ENCODE measurements around the gene LINGO1.
A peak's percentile ranks its signal among the peaks of the same experiment; 100 is the strongest.

The LINGO1 gene

DNA sequence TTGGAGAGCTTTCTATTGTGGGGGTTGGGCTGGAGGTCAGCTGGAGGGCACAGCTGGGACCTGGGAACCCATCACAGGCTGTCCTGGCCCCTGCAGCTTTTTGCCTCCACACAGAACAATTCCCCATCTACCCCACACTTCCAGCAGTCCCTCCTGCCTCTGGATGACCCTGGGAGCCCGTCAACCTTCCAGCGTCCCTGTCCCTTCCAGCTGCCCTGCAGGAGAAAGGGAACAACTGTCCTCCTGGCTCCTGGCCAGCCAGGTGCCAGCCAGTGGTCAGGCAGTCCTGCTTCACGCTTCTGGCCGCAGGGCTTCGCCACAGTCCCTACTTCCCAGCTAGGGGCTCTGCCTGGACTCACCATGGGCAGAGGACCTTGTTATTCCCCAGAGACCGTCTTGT lies 27.2 kb downstream of the LINGO1 start:
- no peak overlapping the region for H3K9ac ChIP-seq (ENCODE audit: low read depth, low read length, poor library complexity)
- H2BK120ac ChIP-seq (ENCODE audit: low read depth, low read length) = no peak overlapping the region
- no peak overlapping the region for H3K14ac ChIP-seq (ENCODE audit: low read length)
- H3K27ac ChIP-seq (replicated peaks; ENCODE audit: low read length) = no peak overlapping the region
- H3K9me3 ChIP-seq (replicated peaks in 1 of 2; ENCODE audit: control insufficient read depth in 2 of 2, insufficient read depth in 1 of 2, low read depth in 1 of 2, low read length in 2 of 2) = no peaks in the 10 kb centered on the region
- peak overlapping the region; percentile 83 for H3K18ac ChIP-seq (ENCODE audit: low read length)
- no peaks in the 10 kb centered on the region for H3K79me1 ChIP-seq (ENCODE audit: low read depth, low read length)
- H3K27me3 ChIP-seq (ENCODE audit: control insufficient read depth in 3 of 3, insufficient read depth in 3 of 3, low read depth in 1 of 3, low read length in 3 of 3) = no peaks in the 10 kb centered on the region
- no peak for DNase-seq (ENCODE audit: low spot score)
- H4K91ac ChIP-seq (ENCODE audit: low read depth, low read length, poor library complexity) = peak overlapping the region; percentile 74
- H2BK12ac ChIP-seq (ENCODE audit: low read length) = peak overlapping the region; percentile 80
- peak overlapping the region; percentile 36 for H2AK5ac ChIP-seq (ENCODE audit: low read depth, low read length)
- no peak overlapping the region for H3K4me2 ChIP-seq (ENCODE audit: insufficient read depth, low read length, poor library complexity, severe bottlenecking)
- no peak overlapping the region for H3K23ac ChIP-seq (ENCODE audit: low read depth, low read length, poor library complexity)
- no peak overlapping the region for H2BK5ac ChIP-seq (ENCODE audit: low read length)
- H2AFZ ChIP-seq (ENCODE audit: low read length) = peak overlapping the region; percentile 26
- WGBS, 2 donors (ENCODE audit: extremely low coverage in 2 of 2, insufficient read length in 2 of 2, insufficient replicate concordance in 1 of 2) = no CpG with 5 or more reads among the region's 6 CpGs
- no peak overlapping the region for H3K4ac ChIP-seq (ENCODE audit: low read length)
- H3K4me1 ChIP-seq (ENCODE audit: control insufficient read depth in 2 of 2, insufficient read depth in 1 of 2, low read depth in 1 of 2, low read length in 2 of 2) = peaks cover 52 to 60% of the 10 kb centered on the region in 2 donors
- no peaks in the 10 kb centered on the region for H3K36me3 ChIP-seq (replicated peaks in 1 of 2; ENCODE audit: control insufficient read depth in 2 of 2, insufficient read depth in 2 of 2, low read length in 2 of 2)
- no peak overlapping the region for H3K4me3 ChIP-seq (ENCODE audit: low read length in 2 of 2)
- peak overlapping the region; percentile 94 for H2BK15ac ChIP-seq (ENCODE audit: low read length)
- no peak overlapping the region for H4K8ac ChIP-seq (ENCODE audit: low read depth, low read length)

- Histone ChIP-seq H2AK5ac (ENCODE audit: low read depth, low read length) (peak overlapping the region; percentile 36), H2BK12ac (ENCODE audit: low read length) (peak overlapping the region; percentile 97), H3K4me1 (ENCODE audit: control insufficient read depth in 2 of 2, insufficient read depth in 1 of 2, low read depth in 1 of 2, low read length in 2 of 2) (peaks cover 48 to 55% of the 10 kb centered on the region in 2 donors), H3K23ac (ENCODE audit: low read depth, low read length, poor library complexity) (peak overlapping the region; percentile 40), H3K4me2 (ENCODE audit: insufficient read depth, low read length, poor library complexity, severe bottlenecking) (peak overlapping the region; percentile 52), H3K27ac (replicated peaks; ENCODE audit: low read length) (peak overlapping the region; percentile 6), H2AFZ (ENCODE audit: low read length) (peak overlapping the region; percentile 55), H3K36me3 (replicated peaks in 1 of 2; ENCODE audit: control insufficient read depth in 2 of 2, insufficient read depth in 2 of 2, low read length in 2 of 2) (no peaks in the 10 kb centered on the region), H4K91ac (ENCODE audit: low read depth, low read length, poor library complexity) (peak overlapping the region; percentile 65), H2BK5ac (ENCODE audit: low read length) (no peak overlapping the region), H3K9me3 (replicated peaks in 1 of 2; ENCODE audit: control insufficient read depth in 2 of 2, insufficient read depth in 1 of 2, low read depth in 1 of 2, low read length in 2 of 2) (no peaks in the 10 kb centered on the region), H2BK15ac (ENCODE audit: low read length) (peak overlapping the region; percentile 94), H2BK120ac (ENCODE audit: low read depth, low read length) (peak overlapping the region; percentile 37), H3K9ac (ENCODE audit: low read depth, low read length, poor library complexity) (peak overlapping the region; percentile 80), H3K4ac (ENCODE audit: low read length) (peak overlapping the region; percentile 44), H3K79me1 (ENCODE audit: low read depth, low read length) (no peaks in the 10 kb centered on the region), H3K27me3 (ENCODE audit: control insufficient read depth in 3 of 3, insufficient read depth in 3 of 3, low read depth in 1 of 3, low read length in 3 of 3) (no peaks in the 10 kb centered on the region), H3K18ac (ENCODE audit: low read length) (peak overlapping the region; percentile 88), H3K4me3 (ENCODE audit: low read length in 2 of 2) (peak overlapping the region in 1 of 2 donors; percentile 30), H3K14ac (ENCODE audit: low read length) (peak overlapping the region; percentile 77), H4K8ac (ENCODE audit: low read depth, low read length) (no peak overlapping the region)
- WGBS, 2 donors (ENCODE audit: extremely low coverage in 2 of 2, insufficient read length in 2 of 2, insufficient replicate concordance in 1 of 2) = no CpG with 5 or more reads among the region's 2 CpGs
- DNase-seq (ENCODE audit: low spot score) = no peak
These were observed 27.7 kb downstream of the LINGO1 start for GRCh38 chr15:77604973-77605372.

DNA sequence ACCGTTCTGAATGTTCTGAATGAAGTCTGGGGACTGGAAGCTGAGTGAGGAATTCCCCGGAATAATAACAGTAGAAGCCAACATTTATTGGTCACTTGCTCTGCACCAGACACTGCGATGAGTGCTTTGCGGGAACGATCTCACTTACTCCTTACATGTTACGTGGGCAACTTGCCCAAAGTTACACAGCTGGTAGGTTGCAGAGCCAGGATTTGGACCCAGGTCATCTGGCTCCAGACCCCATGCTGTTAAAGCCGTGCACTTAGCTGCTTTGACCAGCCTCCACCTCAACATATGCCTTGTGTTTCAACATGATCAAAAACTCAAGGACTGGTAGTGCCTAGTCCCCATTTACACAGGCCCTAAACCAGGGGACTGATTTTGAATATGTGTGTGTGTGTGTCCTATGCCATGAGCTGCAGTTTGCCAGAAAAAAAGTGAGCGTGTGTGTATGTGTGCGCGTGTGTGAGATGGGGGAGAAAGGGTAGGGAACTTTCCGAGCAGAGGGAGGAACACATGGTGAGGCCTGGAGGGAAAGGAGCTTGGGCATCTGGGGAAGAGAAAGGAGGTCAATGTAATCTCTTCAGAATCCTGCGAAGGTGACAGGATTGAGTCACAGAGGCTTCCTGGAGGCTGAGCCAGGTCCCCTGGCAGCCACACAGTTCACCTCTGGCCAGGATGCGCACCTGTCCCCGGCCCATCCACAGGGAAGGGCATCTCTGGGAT lies 28.9 kb downstream of the LINGO1 start:
- peak overlapping the region; percentile 53 for H4K91ac ChIP-seq (ENCODE audit: low read depth, low read length, poor library complexity)
- H2AFZ ChIP-seq (ENCODE audit: low read length) = peak overlapping the region; percentile 66
- peak overlapping the region; percentile 50 for H3K27ac ChIP-seq (replicated peaks; ENCODE audit: low read length)

GRCh38 chr15:77602800-77603199 lies 29.9 kb downstream of the LINGO1 start:
- Histone ChIP-seq H3K23ac (ENCODE audit: low read depth, low read length, poor library complexity) (no peak overlapping the region), H2BK12ac (ENCODE audit: low read length) (no peak overlapping the region), H3K79me1 (ENCODE audit: low read depth, low read length) (no peaks in the 10 kb centered on the region), H3K27me3 (ENCODE audit: control insufficient read depth in 3 of 3, insufficient read depth in 3 of 3, low read depth in 1 of 3, low read length in 3 of 3) (no peaks in the 10 kb centered on the region), H3K18ac (ENCODE audit: low read length) (no peak overlapping the region), H3K4ac (ENCODE audit: low read length) (no peak overlapping the region), H4K91ac (ENCODE audit: low read depth, low read length, poor library complexity) (no peak overlapping the region), H3K4me1 (ENCODE audit: control insufficient read depth in 2 of 2, insufficient read depth in 1 of 2, low read depth in 1 of 2, low read length in 2 of 2) (peaks cover 45% of the 10 kb centered on the region in 2 donors), H2AK5ac (ENCODE audit: low read depth, low read length) (no peak overlapping the region), H4K8ac (ENCODE audit: low read depth, low read length) (no peak overlapping the region), H2BK120ac (ENCODE audit: low read depth, low read length) (no peak overlapping the region), H2AFZ (ENCODE audit: low read length) (no peak overlapping the region), H3K36me3 (replicated peaks in 1 of 2; ENCODE audit: control insufficient read depth in 2 of 2, insufficient read depth in 2 of 2, low read length in 2 of 2) (no peaks in the 10 kb centered on the region), H3K14ac (ENCODE audit: low read length) (no peak overlapping the region), H3K27ac (replicated peaks; ENCODE audit: low read length) (no peak overlapping the region), H3K4me3 (ENCODE audit: low read length in 2 of 2) (no peak overlapping the region), H3K4me2 (ENCODE audit: insufficient read depth, low read length, poor library complexity, severe bottlenecking) (no peak overlapping the region), H3K9ac (ENCODE audit: low read depth, low read length, poor library complexity) (no peak overlapping the region), H3K9me3 (replicated peaks in 1 of 2; ENCODE audit: control insufficient read depth in 2 of 2, insufficient read depth in 1 of 2, low read depth in 1 of 2, low read length in 2 of 2) (no peaks in the 10 kb centered on the region), H2BK15ac (ENCODE audit: low read length) (no peak overlapping the region), H2BK5ac (ENCODE audit: low read length) (no peak overlapping the region)
- no peak for DNase-seq (ENCODE audit: low spot score)
- no CpG with 5 or more reads among the region's 1 CpG for WGBS, 2 donors (ENCODE audit: extremely low coverage in 2 of 2, insufficient read length in 2 of 2, insufficient replicate concordance in 1 of 2)

More for the DNA sequence above, 28.9 kb downstream of the LINGO1 start:
- Histone ChIP-seq H3K36me3 (replicated peaks in 1 of 2; ENCODE audit: control insufficient read depth in 2 of 2, insufficient read depth in 2 of 2, low read length in 2 of 2) (no peaks in the 10 kb centered on the region), H3K9me3 (replicated peaks in 1 of 2; ENCODE audit: control insufficient read depth in 2 of 2, insufficient read depth in 1 of 2, low read depth in 1 of 2, low read length in 2 of 2) (no peaks in the 10 kb centered on the region), H3K23ac (ENCODE audit: low read depth, low read length, poor library complexity) (no peak overlapping the region), H3K9ac (ENCODE audit: low read depth, low read length, poor library complexity) (no peak overlapping the region), H2BK5ac (ENCODE audit: low read length) (no peak overlapping the region), H3K27me3 (ENCODE audit: control insufficient read depth in 3 of 3, insufficient read depth in 3 of 3, low read depth in 1 of 3, low read length in 3 of 3) (no peaks in the 10 kb centered on the region), H3K18ac (ENCODE audit: low read length) (peak overlapping the region; percentile 61), H3K14ac (ENCODE audit: low read length) (no peak overlapping the region), H4K8ac (ENCODE audit: low read depth, low read length) (peak overlapping the region; percentile 19), H2BK12ac (ENCODE audit: low read length) (no peak overlapping the region), H3K4me3 (ENCODE audit: low read length in 2 of 2) (no peak overlapping the region), H2BK120ac (ENCODE audit: low read depth, low read length) (no peak overlapping the region), H3K4me1 (ENCODE audit: control insufficient read depth in 2 of 2, insufficient read depth in 1 of 2, low read depth in 1 of 2, low read length in 2 of 2) (peaks cover 47 to 54% of the 10 kb centered on the region in 2 donors), H3K4me2 (ENCODE audit: insufficient read depth, low read length, poor library complexity, severe bottlenecking) (peak overlapping the region; percentile 44), H2AK5ac (ENCODE audit: low read depth, low read length) (peak overlapping the region; percentile 73), H3K79me1 (ENCODE audit: low read depth, low read length) (no peaks in the 10 kb centered on the region), H3K4ac (ENCODE audit: low read length) (no peak overlapping the region), H2BK15ac (ENCODE audit: low read length) (peak overlapping the region; percentile 47)
- DNase-seq (ENCODE audit: low spot score) = no peak
- no CpG with 5 or more reads among the region's 14 CpGs for WGBS, 2 donors (ENCODE audit: extremely low coverage in 2 of 2, insufficient read length in 2 of 2, insufficient replicate concordance in 1 of 2)

Data from neuronal stem cell (in vitro differentiated cells).